Fibroblast of villous mesenchyme (primary cell): ENCODE data around the gene RPS6KA2. TPM values are rescaled to one million over a fixed set of nuclear protein-coding genes. Genes with fewer than 3 reads are reported as not detected.
"Not testable (repeated sequence)": the region's sequence is repeated elsewhere in the genome, so short reads cannot be mapped to it uniquely, and the experiment has no call there.

Experiments
- DNase-seq: peaks from one replicate; pipeline ENCODE4 v3.0.0-alpha.2; 2010; ENCODE audit warnings: low read depth
- H3K4me3 ChIP-seq: 2 replicates; pipeline ENCODE4 v1.5.1; 2011; ENCODE audit warnings: low read depth, mild to moderate bottlenecking, low read length
- CTCF ChIP-seq: IDR thresholded peaks from 2 replicates; pipeline ENCODE4 v1.5.1; 2012; ENCODE audit warnings: low read depth, mild to moderate bottlenecking, low read length; ENCODE audit not compliant: insufficient read depth
- total RNA-seq: library from RNA; depleted of rRNA; stranded (reverse); fragments of >200 nt; gene quantifications from 2 replicates; pipeline ENCODE4 v1.2.3, GENCODE V29; 2012

The RPS6KA2 gene
- total RNA-seq, 1 donor = 15.5 TPM

DNA sequence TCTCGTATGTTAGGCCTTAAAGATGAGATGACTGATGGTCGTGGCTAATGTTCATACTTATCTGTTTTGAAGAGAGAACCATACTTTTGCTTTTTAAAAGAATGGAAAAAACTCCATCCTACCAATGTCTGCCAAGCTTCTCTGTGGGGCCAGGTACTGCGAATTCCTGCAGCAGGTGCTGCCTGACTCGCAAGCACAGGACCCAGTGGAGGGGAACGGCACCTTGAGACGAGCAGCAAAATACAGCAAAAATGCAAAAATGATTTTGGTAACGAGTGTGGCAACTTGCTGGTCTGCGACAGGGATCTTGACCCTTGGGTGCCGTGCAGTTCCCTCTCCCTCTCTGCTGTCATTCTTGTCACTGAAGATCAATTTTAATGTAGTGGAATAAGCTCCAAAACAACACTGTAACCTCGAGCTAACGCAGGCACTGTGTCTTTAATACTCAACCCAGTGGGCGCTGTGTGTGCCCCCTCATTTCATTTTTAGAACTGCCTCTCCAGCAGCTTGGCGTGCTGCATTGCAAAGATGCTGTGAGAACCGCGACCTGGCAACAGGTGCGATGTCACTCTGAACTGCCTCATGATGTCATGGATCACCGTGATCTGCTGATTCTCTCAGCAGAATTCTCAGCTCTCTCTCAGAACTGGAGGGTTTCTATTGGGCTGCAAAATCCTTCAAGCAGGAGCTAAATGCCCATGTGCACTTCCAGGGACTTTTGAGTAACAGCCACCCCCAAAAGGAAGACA is 92.2 kb downstream of the RPS6KA2 start:
- H3K4me3 ChIP-seq = no peak overlapping the region
- no peak for DNase-seq
- TF ChIP-seq CTCF = no peak

DNA sequence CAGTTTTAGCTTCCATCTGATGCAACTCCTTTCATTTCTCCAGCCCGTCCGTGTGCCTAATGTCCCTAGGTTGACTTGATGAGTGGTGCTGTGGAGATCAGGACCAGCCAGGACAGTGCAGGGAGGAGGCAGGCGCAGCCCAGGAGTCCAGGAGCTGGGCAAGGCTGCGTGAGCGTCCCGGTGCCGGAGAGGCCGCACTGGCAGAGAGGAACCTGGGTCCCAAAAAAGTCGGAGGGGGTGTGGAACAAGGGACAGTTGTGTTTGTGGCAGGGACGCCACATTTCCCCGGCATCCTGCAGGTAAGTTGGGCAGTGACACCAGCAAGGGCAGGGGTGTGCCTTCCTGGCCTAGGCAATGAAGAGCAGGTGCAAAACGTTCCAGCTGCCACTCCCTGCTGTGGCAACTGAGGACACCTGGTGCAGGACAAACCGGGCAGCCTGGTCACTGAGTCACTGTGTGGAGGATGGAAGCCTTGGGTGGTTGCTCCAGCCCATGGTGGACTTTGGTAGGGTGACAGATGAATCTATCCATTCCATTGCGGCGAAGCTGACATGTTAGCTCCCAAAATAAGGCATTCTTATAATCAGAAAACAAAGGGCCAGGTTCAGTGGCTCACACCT is 93.7 kb downstream of the RPS6KA2 start:
- DNase-seq = no peak
- H3K4me3 ChIP-seq = no peak overlapping the region
- TF ChIP-seq CTCF = no peak

DNA sequence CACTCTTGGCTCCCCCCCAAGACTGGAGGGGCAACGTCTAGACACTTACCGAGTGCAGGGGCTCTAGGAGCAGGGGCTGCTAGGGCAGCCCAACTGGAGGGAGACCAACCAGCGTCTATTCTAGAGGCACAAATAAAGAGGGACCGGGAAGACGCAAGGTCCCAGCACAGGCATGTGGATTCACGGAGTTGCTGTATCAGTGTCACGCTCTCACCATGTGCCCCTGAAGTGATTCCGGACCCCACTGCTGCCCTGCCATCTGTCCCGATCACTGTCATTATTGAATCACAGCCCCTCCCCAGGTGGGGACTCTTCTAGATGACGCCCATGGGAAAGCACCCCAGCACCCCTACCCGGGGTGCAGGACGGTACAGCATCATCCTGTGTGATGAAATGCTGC is 94.7 kb downstream of the RPS6KA2 start:
- no peak for TF ChIP-seq CTCF
- DNase-seq = no peak
- no peak overlapping the region for H3K4me3 ChIP-seq

DNA sequence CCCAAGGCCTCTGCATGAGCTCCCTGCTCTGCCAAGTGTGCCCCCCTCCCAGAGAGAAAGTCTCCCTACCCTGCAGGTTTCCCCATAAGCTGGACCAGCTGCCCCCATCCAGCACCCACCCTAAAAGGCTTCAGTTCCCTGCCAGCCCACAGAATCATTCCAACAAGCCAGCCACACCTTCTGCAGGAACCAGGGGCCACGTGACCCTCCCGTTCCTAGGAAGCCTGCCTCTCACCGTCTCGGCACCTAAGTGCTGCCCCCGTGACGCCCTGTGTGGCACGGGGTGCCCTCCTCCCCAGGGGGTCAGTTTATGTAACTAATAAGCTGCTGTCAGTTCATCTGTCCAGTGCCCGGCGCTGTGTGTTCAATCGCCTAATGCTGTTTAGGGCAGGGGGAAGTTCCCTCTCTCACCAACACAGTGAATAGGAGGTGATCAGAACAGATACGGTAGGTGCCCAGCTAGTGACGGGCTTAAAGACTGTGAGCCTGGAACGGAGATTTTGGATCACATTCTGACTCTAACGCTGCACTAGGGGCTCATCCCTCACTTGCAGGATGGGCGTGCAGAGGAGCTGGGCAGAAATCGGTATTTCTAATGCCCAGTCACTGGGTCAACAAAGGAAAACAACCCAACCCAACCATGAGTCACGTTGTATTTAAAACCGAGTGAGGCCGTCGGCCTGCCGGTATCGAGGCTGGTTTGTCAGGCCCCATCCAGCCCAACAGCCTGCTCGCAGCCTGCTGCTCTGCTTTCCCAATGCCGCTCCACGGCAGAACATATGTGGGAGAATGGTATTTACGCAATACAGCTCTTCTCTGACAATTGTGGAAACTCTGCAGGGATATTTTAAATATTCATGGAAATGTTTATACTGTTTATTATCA is 96.6 kb downstream of the RPS6KA2 start:
- TF ChIP-seq CTCF = no peak
- peak; percentile 62 for DNase-seq
- no peak overlapping the region for H3K4me3 ChIP-seq

GRCh38 chr6:166529586-166529985 is 97.5 kb downstream of the RPS6KA2 start:
- H3K4me3 ChIP-seq = no peak overlapping the region
- no peak for TF ChIP-seq CTCF
- DNase-seq = no peak

DNA sequence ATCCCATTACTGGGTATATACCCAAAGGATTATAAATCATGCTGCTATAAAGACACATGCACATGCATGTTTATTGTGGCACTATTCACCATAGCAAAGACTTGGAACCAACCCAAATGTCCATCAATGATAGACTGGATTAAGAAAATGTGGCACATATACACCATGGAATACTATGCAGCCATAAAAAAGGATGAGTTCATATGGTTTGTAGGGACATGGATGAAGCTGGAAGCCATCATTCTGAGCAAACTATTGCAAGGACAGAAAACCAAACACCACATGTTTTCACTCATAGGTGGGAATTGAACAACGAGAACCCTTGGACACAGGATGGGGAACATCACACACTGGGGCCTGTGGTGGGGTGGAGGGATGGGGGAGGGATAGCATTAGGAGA is 98.0 kb downstream of the RPS6KA2 start:
- not testable (repeated sequence) for DNase-seq, H3K4me3 ChIP-seq

GRCh38 chr6:166527849-166528248 is 99.2 kb downstream of the RPS6KA2 start:
- TF ChIP-seq CTCF = no peak
- H3K4me3 ChIP-seq = no peak overlapping the region
- DNase-seq = no peak
